ENCODE data around the gene EXOC4. TPM values are rescaled to one million over a fixed set of nuclear protein-coding genes. Genes with fewer than 3 reads are reported as not detected.

Gene EXOC4
- total RNA-seq, 1 experiment from 2014 or later: 66.2 TPM

DNA sequence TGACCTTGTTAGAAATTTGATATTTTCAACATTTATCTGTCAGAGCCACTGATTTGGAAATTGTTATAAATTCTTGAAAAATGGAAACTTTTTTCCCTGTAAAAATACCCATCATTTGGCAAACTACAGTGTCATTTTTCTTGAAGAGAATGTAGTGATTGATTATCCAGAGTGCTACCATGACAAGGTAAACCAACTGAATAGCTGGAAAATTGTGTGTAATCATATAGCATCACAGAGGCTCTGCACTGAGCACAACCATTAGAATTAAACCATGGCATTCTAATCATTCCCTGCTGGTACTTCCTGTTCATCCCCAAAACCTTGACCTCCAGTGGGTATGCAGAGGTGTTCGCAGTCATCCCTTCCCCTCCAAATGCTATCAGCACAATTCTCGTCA is 633.9 kb downstream of the EXOC4 start:
- H3K4me1 Mint-ChIP-seq (ENCODE audit: low read depth, unreplicated experiment): peaks cover 35% of the 10 kb centered on the region
- Histone ChIP-seq H3K4me3 (ENCODE audit: low read depth, low read length) (no peak overlapping the region), H3K36me3 (ENCODE audit: control insufficient read depth, insufficient read depth, low read length) (no peaks in the 10 kb centered on the region), H3K4me1 (peaks cover 54% of the 10 kb centered on the region), H3K9me3 (no peaks in the 10 kb centered on the region), H3K27me3 (replicated peaks; ENCODE audit: control insufficient read depth, insufficient read depth, low read length) (no peaks in the 10 kb centered on the region)
- POLR2A ChIA-PET: no interaction called here
- no peaks in the 10 kb centered on the region for H3K36me3 Mint-ChIP-seq (ENCODE audit: insufficient read depth, unreplicated experiment)
- H3K27me3 Mint-ChIP-seq (ENCODE audit: insufficient read depth, unreplicated experiment): no peaks in the 10 kb centered on the region
- intact Hi-C loops (cut with micrococcal nuclease; ENCODE audit: unreplicated experiment): no loop called here
- DNase-seq: no peak
- no peaks in the 10 kb centered on the region for H3K9me3 Mint-ChIP-seq (ENCODE audit: unreplicated experiment)
- no peak overlapping the region for H3K4me3 Mint-ChIP-seq (ENCODE audit: unreplicated experiment)
- CTCF ChIA-PET: no interaction called here
- no TSS peak for BruUV-seq (replicated peaks)
- TF ChIP-seq, protein P1, sequence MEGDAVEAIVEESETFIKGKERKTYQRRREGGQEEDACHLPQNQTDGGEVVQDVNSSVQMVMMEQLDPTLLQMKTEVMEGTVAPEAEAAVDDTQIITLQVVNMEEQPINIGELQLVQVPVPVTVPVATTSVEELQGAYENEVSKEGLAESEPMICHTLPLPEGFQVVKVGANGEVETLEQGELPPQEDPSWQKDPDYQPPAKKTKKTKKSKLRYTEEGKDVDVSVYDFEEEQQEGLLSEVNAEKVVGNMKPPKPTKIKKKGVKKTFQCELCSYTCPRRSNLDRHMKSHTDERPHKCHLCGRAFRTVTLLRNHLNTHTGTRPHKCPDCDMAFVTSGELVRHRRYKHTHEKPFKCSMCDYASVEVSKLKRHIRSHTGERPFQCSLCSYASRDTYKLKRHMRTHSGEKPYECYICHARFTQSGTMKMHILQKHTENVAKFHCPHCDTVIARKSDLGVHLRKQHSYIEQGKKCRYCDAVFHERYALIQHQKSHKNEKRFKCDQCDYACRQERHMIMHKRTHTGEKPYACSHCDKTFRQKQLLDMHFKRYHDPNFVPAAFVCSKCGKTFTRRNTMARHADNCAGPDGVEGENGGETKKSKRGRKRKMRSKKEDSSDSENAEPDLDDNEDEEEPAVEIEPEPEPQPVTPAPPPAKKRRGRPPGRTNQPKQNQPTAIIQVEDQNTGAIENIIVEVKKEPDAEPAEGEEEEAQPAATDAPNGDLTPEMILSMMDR (IDR thresholded peaks at IDR 0.05; ENCODE audit: insufficient read depth in 1 of 2, low read depth in 1 of 2, low read length in 1 of 2, severe bottlenecking in 1 of 2, unreplicated experiment in 1 of 2): no peak
- H3K27ac Mint-ChIP-seq (ENCODE audit: unreplicated experiment): no peak overlapping the region

DNA sequence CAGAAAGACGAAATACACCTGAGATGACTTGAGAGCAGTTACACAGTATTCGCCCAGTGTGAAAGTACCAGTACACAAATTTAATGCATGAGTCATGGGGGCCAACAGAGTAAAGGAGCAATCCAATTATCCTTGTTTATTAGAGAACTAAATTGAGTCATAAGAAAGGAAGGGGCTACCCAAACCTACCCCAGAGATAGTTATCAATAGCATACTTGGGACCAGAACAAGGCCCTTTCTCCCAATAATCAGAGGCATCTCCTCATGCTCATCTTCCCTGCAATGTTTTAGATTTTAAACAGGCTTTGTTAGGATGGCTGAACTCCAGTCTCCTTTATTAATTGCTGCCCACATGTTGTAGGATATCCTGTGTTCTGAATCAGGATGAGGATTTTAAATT is 634.6 kb downstream of the EXOC4 start:
- Histone ChIP-seq H3K4me1 (peaks cover 53% of the 10 kb centered on the region), H3K4me3 (ENCODE audit: low read depth, low read length) (no peak overlapping the region), H3K27me3 (replicated peaks; ENCODE audit: control insufficient read depth, insufficient read depth, low read length) (no peaks in the 10 kb centered on the region), H3K36me3 (ENCODE audit: control insufficient read depth, insufficient read depth, low read length) (no peaks in the 10 kb centered on the region), H3K9me3 (no peaks in the 10 kb centered on the region)
- H3K36me3 Mint-ChIP-seq (ENCODE audit: insufficient read depth, unreplicated experiment): no peaks in the 10 kb centered on the region
- H3K4me3 Mint-ChIP-seq (ENCODE audit: unreplicated experiment): no peak overlapping the region
- TF ChIP-seq, protein P1 (IDR thresholded peaks at IDR 0.05; ENCODE audit: insufficient read depth in 1 of 2, low read depth in 1 of 2, low read length in 1 of 2, severe bottlenecking in 1 of 2, unreplicated experiment in 1 of 2): no peak
- no peaks in the 10 kb centered on the region for H3K9me3 Mint-ChIP-seq (ENCODE audit: unreplicated experiment)
- ChIA-PET POLR2A (no interaction called here), CTCF (no interaction called here)
- BruUV-seq (replicated peaks): no TSS peak
- H3K27me3 Mint-ChIP-seq (ENCODE audit: insufficient read depth, unreplicated experiment): no peaks in the 10 kb centered on the region
- no peak for DNase-seq
- peaks cover 31% of the 10 kb centered on the region for H3K4me1 Mint-ChIP-seq (ENCODE audit: low read depth, unreplicated experiment)
- H3K27ac Mint-ChIP-seq (ENCODE audit: unreplicated experiment): peak overlapping the region; percentile 1
- intact Hi-C loops (cut with micrococcal nuclease; ENCODE audit: unreplicated experiment): no loop called here

- no peaks in the 10 kb centered on the region for H3K36me3 Mint-ChIP-seq (ENCODE audit: insufficient read depth, unreplicated experiment)
- peaks cover 44% of the 10 kb centered on the region for H3K4me1 ChIP-seq
- no peak for DNase-seq
- no peaks in the 10 kb centered on the region for H3K9me3 ChIP-seq
- no peaks in the 10 kb centered on the region for H3K36me3 ChIP-seq (ENCODE audit: control insufficient read depth, insufficient read depth, low read length)
- intact Hi-C loops (cut with micrococcal nuclease; ENCODE audit: unreplicated experiment): no loop called here
- CTCF ChIA-PET: no interaction called here
- POLR2A ChIA-PET: interaction anchor here (0.5 kb wide), 1 partner anchor 22 kb away, joined by 3 read pairs; no protein-coding TSS in a partner anchor
- H3K4me3 ChIP-seq (ENCODE audit: low read depth, low read length): no peak overlapping the region
- TF ChIP-seq, protein P1 (IDR thresholded peaks at IDR 0.05; ENCODE audit: insufficient read depth in 1 of 2, low read depth in 1 of 2, low read length in 1 of 2, severe bottlenecking in 1 of 2, unreplicated experiment in 1 of 2): no peak
- H3K27ac Mint-ChIP-seq (ENCODE audit: unreplicated experiment): no peak overlapping the region
- no peak overlapping the region for H3K4me3 Mint-ChIP-seq (ENCODE audit: unreplicated experiment)
- H3K27me3 Mint-ChIP-seq (ENCODE audit: insufficient read depth, unreplicated experiment): no peaks in the 10 kb centered on the region
- H3K9me3 Mint-ChIP-seq (ENCODE audit: unreplicated experiment): no peaks in the 10 kb centered on the region
- no peaks in the 10 kb centered on the region for H3K27me3 ChIP-seq (replicated peaks; ENCODE audit: control insufficient read depth, insufficient read depth, low read length)
- peaks cover 28% of the 10 kb centered on the region for H3K4me1 Mint-ChIP-seq (ENCODE audit: low read depth, unreplicated experiment)
- BruUV-seq (replicated peaks): no TSS peak
Measured at GRCh38 chr7:133888061-133888930, 635.4 kb downstream of the EXOC4 start.
